Fibroblast of lung (primary cell): ENCODE results near the gene ANKRD66. TPM values are rescaled to one million over a fixed set of nuclear protein-coding genes. Genes with fewer than 3 reads are reported as not detected.

ENCODE experiments used
- DNase-seq, 2 donors: peaks; one replicate each; pipeline versions ENCODE4 v3.0.0 to v3.0.0-alpha.2; 2010; ENCODE audit warnings: low read depth in 2 of 2
- H2AFZ ChIP-seq: 2 replicates; pipeline ENCODE4 v1.5.1; 2012; ENCODE audit warnings: low read length, control low read depth, inconsistent platforms
- H3K27ac ChIP-seq: 2 replicates; pipeline ENCODE4 v1.5.1; 2011; ENCODE audit warnings: low read length, control low read depth; ENCODE audit not compliant: insufficient read depth
- H3K27me3 ChIP-seq: 2 replicates; pipeline ENCODE4 v1.5.1; 2011; ENCODE audit warnings: mild to moderate bottlenecking, low read length; ENCODE audit not compliant: control insufficient read depth, insufficient read depth
- H3K36me3 ChIP-seq: 2 replicates; pipeline ENCODE4 v1.5.1; 2011; ENCODE audit warnings: low read length; ENCODE audit not compliant: control insufficient read depth, insufficient read depth
- H3K4me1 ChIP-seq: 2 replicates; pipeline ENCODE4 v1.5.1; 2011; ENCODE audit warnings: low read length; ENCODE audit not compliant: control insufficient read depth, insufficient read depth; ENCODE audit errors: extremely low read depth
- H3K4me2 ChIP-seq: 2 replicates; pipeline ENCODE4 v1.5.1; 2011; ENCODE audit warnings: low read length, control low read depth; ENCODE audit not compliant: insufficient read depth; ENCODE audit errors: extremely low read depth
- H3K4me3 ChIP-seq, 4 experiments: fragments of 200-600 bp in 1 of 4; sonication (generic) in 1 of 4; replicated peaks in 1 of 4; 2 replicates each; pipeline ENCODE4 v1.5.1; 2011 to 2016; ENCODE audit warnings: low read length in 4 of 4, low read depth in 3 of 4, mild to moderate bottlenecking in 3 of 4, control low read depth in 2 of 4, inconsistent platforms in 1 of 4, mixed read lengths in 1 of 4; ENCODE audit not compliant: insufficient read depth in 1 of 4; ENCODE audit errors: control extremely low read depth in 1 of 4
- H3K79me2 ChIP-seq: 2 replicates; pipeline ENCODE4 v1.5.1; 2012; ENCODE audit warnings: mild to moderate bottlenecking, low read length, inconsistent platforms; ENCODE audit not compliant: control insufficient read depth, insufficient read depth
- H3K9ac ChIP-seq: 2 replicates; pipeline ENCODE4 v1.5.1; 2011; ENCODE audit warnings: mild to moderate bottlenecking, low read length, control low read depth; ENCODE audit not compliant: insufficient read depth
- H3K9me3 ChIP-seq: 2 replicates; pipeline ENCODE4 v1.5.1; 2012; ENCODE audit warnings: low read depth, low read length; ENCODE audit not compliant: control insufficient read depth, insufficient read depth
- H4K20me1 ChIP-seq: 2 replicates; pipeline ENCODE4 v1.5.1; 2011; ENCODE audit warnings: low read length; ENCODE audit not compliant: control insufficient read depth, insufficient read depth; ENCODE audit errors: extremely low read depth
- EZH2 ChIP-seq: IDR thresholded peaks from 2 replicates; pipeline ENCODE4 v1.5.1; 2012; ENCODE audit warnings: low read length, control low read depth, mild to moderate bottlenecking; ENCODE audit errors: missing control alignments
- polyA plus RNA-seq, 2 donors: library from polyadenylated mRNA; depleted of rRNA in 1 of 2; stranded (reverse) in 1 of 2; unstranded in 1 of 2; fragments of >200 nt; gene quantifications; 2 replicates each; pipeline ENCODE4 v1.2.1, GENCODE V29; 2011 to 2012; ENCODE audit warnings: missing spikeins in 1 of 2
- total RNA-seq: library from RNA; depleted of rRNA; stranded (reverse); fragments of >200 nt; gene quantifications from 2 replicates; pipeline ENCODE4 v1.2.1, GENCODE V29; 2014
- TF ChIP-seq, protein P1 (sequence below), 2 donors: IDR thresholded peaks in 1 of 2; conservative IDR thresholded peaks in 1 of 2; 1 replicate in 1 of 2; 2 replicates in 1 of 2; pipeline ENCODE4 v1.5.1; 2011 to 2012; ENCODE audit warnings: low read length in 2 of 2, control low read depth in 1 of 2, inconsistent platforms in 1 of 2, low read depth in 1 of 2, mild to moderate bottlenecking in 1 of 2

Gene ANKRD66
- total and polyA plus RNA-seq, 2 donors (not counting 1 experiment from before 2014, with no cell fraction given): not detected

DNA sequence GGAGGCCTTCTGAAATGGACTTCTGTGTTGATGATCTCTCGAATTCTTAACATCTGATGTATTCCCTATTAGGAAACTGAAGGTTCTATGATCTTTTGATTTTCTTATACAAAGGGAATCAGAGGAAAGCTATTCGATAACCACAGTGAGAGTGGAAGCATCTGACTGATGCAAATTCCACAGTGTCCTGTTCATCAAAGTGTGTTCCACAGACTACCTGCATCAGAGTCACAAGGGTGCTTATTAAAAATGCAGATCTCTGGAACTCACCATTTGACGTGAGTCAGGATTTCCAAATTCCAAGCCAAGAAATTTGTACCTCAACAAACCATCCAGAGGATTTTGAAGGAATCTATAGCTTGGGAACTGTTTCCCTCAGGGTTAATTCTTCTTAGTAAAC, 42.1 kb downstream of the ANKRD66 start:
- no peak overlapping the region for H3K27ac ChIP-seq
- TF ChIP-seq, protein P1, sequence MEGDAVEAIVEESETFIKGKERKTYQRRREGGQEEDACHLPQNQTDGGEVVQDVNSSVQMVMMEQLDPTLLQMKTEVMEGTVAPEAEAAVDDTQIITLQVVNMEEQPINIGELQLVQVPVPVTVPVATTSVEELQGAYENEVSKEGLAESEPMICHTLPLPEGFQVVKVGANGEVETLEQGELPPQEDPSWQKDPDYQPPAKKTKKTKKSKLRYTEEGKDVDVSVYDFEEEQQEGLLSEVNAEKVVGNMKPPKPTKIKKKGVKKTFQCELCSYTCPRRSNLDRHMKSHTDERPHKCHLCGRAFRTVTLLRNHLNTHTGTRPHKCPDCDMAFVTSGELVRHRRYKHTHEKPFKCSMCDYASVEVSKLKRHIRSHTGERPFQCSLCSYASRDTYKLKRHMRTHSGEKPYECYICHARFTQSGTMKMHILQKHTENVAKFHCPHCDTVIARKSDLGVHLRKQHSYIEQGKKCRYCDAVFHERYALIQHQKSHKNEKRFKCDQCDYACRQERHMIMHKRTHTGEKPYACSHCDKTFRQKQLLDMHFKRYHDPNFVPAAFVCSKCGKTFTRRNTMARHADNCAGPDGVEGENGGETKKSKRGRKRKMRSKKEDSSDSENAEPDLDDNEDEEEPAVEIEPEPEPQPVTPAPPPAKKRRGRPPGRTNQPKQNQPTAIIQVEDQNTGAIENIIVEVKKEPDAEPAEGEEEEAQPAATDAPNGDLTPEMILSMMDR (conservative IDR thresholded peaks at IDR 0.05 in 1 of 2, IDR thresholded peaks at IDR 0.05 in 1 of 2; ENCODE audit: low read depth in 1 of 2, low read length in 2 of 2): no peak
- no peak for TF ChIP-seq EZH2
- no peaks in the 10 kb centered on the region for H3K4me1 ChIP-seq
- no peaks in the 10 kb centered on the region for H4K20me1 ChIP-seq
- no peak overlapping the region for H3K4me3 ChIP-seq
- H3K9me3 ChIP-seq: no peaks in the 10 kb centered on the region
- peak in 1 of 2 donors; percentile 53 for DNase-seq
- H3K79me2 ChIP-seq: no peaks in the 10 kb centered on the region
- H2AFZ ChIP-seq: no peak overlapping the region
- no peak overlapping the region for H3K9ac ChIP-seq
- no peaks in the 10 kb centered on the region for H3K27me3 ChIP-seq
- H3K4me2 ChIP-seq: no peak overlapping the region
- H3K36me3 ChIP-seq: no peaks in the 10 kb centered on the region

GRCh38 chr6:46789434-46790354, 43.0 kb downstream of the ANKRD66 start:
- Histone ChIP-seq H2AFZ (no peak overlapping the region), H3K27ac (no peak overlapping the region), H4K20me1 (no peaks in the 10 kb centered on the region), H3K79me2 (no peaks in the 10 kb centered on the region), H3K36me3 (no peaks in the 10 kb centered on the region), H3K4me1 (no peaks in the 10 kb centered on the region), H3K4me3 (no peak overlapping the region), H3K9me3 (no peaks in the 10 kb centered on the region), H3K9ac (no peak overlapping the region), H3K27me3 (no peaks in the 10 kb centered on the region), H3K4me2 (no peak overlapping the region)
- TF ChIP-seq EZH2: no peak
- TF ChIP-seq, protein P1 (conservative IDR thresholded peaks at IDR 0.05 in 1 of 2, IDR thresholded peaks at IDR 0.05 in 1 of 2; ENCODE audit: low read depth in 1 of 2, low read length in 2 of 2): no peak
- DNase-seq: no peak

- no peaks in the 10 kb centered on the region for H4K20me1 ChIP-seq
- H3K4me2 ChIP-seq: no peak overlapping the region
- H3K79me2 ChIP-seq: no peaks in the 10 kb centered on the region
- H3K9ac ChIP-seq: no peak overlapping the region
- no peak for TF ChIP-seq EZH2
- TF ChIP-seq, protein P1 (conservative IDR thresholded peaks at IDR 0.05 in 1 of 2, IDR thresholded peaks at IDR 0.05 in 1 of 2; ENCODE audit: low read depth in 1 of 2, low read length in 2 of 2): no peak
- no peak overlapping the region for H2AFZ ChIP-seq
- H3K36me3 ChIP-seq: no peaks in the 10 kb centered on the region
- H3K9me3 ChIP-seq: no peaks in the 10 kb centered on the region
- no peak overlapping the region for H3K4me3 ChIP-seq
- H3K4me1 ChIP-seq: no peaks in the 10 kb centered on the region
- H3K27me3 ChIP-seq: no peaks in the 10 kb centered on the region
- H3K27ac ChIP-seq: no peak overlapping the region
- no peak for DNase-seq
Measured at GRCh38 chr6:46790355-46790874, 43.7 kb downstream of the ANKRD66 start.
